ENCODE measurements around the gene ELK4. TPM values are rescaled to one million over a fixed set of nuclear protein-coding genes. Genes with fewer than 3 reads are reported as not detected.

ELK4 gene
- total RNA-seq, 2 donors from 2014 or later: 72.8 to 86.8 TPM

DNA sequence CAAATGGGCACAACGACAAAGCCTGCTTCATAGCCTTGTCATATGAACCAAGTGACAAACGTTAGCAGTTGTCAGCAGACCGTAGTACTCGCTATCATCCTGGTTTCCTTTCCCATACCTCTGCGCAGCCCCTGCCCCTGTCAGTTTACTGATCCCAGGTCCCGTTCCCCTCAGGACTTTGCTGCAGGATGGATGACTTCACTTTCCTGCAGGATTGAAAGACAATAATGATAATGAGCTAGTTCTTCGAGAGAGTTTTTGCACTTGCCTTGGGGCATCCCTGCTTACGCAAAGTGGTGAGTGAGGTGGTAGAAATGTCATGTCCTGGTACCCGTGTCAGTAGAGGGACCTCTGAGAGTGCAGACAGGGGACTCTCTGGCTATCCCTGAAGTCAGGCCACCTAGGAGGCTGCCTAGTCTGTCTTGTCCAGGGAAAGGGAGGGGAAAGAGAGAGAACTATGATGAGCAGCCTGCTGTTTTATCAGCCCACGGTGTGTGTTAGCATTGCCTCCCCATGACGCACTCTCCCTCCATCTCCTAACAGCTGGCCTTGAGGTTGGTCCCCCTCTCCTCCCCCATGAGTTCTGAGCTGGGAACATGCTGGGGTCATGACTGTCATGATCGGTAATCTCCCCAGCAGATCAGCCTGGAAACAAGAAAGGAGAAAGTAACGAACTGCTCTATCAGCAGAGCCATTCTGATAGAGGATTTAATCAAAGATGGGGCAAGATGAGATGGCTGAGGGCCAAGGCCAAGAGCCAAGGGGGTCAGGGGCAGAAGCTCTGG, 53.7 kb downstream of the ELK4 start:
- DNase-seq (no peak), ATAC-seq (replicated peaks in 1 of 2) (no peak)
- Mint-ChIP-seq H3K27ac (no peak overlapping the region), H3K4me1 (ENCODE audit: low read depth) (peaks cover 9% of the 10 kb centered on the region), H3K4me3 (no peak overlapping the region), H3K27me3 (ENCODE audit: low read depth) (peaks cover 9% of the 10 kb centered on the region), H3K36me3 (ENCODE audit: insufficient read depth in 2 of 2) (no peaks in the 10 kb centered on the region), H3K9me3 (no peaks in the 10 kb centered on the region)

DNA sequence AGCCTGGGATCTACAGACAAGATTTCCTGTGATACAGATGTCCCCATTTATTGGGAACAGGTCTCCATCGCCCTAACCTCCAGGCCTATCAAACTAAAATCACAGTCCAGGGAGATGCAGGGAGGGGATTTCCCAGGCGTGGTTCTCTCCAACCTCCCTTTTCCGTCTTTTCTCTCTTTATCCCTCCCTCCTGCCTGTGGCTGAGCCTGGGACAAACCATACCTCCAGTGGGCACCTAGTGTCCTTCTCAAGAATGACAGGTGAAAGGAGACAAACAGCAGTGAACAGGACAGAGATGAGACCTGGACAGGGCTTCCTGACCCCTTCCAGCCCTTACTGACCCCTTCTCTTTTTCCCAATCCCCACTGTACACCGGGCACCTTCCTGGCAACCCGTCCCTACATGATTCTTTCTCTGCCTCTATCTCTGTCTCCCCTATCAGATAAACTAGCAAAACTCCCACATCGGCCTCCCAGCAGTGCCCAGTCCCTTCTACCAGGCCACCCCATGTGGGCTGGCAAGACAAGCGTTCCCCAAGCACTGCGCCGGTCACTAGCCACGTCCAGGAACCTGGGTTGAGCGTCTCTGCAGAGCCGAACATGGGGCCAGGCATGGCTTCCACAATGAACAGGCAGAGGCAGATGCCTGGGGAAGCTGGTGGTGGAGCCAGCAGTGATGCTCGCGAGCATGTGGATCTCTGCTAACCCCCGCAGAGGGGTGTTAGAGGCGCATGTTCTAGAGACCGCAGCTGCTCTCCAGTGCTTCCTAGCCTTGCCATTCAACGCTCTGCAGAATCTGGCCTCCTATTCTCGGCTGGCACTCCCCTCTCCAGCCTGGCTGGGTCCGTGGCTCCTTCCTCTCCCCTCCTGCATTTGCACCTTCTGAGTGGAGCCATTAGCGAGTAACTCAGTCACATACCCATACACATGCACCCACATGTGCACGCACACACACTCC, 54.7 kb downstream of the ELK4 start:
- Mint-ChIP-seq H3K4me3 (no peak overlapping the region), H3K9me3 (no peaks in the 10 kb centered on the region), H3K27me3 (ENCODE audit: low read depth) (peaks cover 9% of the 10 kb centered on the region), H3K27ac (no peak overlapping the region), H3K4me1 (ENCODE audit: low read depth) (no peaks in the 10 kb centered on the region), H3K36me3 (ENCODE audit: insufficient read depth in 2 of 2) (no peaks in the 10 kb centered on the region)
- DNase-seq (no peak), ATAC-seq (replicated peaks in 1 of 2) (no peak)

DNA sequence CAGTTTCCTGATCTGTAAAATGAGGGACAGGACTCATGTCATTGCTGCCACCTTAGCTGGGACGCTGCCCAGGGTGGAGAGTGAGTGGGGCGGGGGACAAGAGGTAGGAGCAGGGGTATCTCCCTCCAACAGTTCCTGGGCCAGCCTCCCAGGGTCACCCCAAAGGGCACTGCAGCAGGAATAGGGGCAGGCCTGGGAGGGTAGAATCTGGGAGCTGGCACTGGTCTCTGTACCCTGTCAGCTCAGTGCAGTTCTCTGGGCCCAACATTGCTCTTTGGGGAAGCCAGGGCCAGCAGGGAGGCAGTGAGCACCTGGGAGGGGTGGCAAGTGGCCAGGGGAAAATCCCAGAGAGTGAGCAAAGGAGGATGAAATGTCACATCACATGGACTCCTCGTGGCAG, 55.8 kb downstream of the ELK4 start:
- DNase-seq (no peak), ATAC-seq (replicated peaks in 1 of 2) (no peak)
- no peaks in the 10 kb centered on the region for H3K4me1 Mint-ChIP-seq (ENCODE audit: low read depth)
- H3K4me3 Mint-ChIP-seq: no peak overlapping the region
- no peak overlapping the region for H3K27ac Mint-ChIP-seq
- H3K27me3 Mint-ChIP-seq (ENCODE audit: low read depth): peaks cover 9% of the 10 kb centered on the region
- H3K36me3 Mint-ChIP-seq (ENCODE audit: insufficient read depth in 2 of 2): no peaks in the 10 kb centered on the region
- no peaks in the 10 kb centered on the region for H3K9me3 Mint-ChIP-seq

DNA sequence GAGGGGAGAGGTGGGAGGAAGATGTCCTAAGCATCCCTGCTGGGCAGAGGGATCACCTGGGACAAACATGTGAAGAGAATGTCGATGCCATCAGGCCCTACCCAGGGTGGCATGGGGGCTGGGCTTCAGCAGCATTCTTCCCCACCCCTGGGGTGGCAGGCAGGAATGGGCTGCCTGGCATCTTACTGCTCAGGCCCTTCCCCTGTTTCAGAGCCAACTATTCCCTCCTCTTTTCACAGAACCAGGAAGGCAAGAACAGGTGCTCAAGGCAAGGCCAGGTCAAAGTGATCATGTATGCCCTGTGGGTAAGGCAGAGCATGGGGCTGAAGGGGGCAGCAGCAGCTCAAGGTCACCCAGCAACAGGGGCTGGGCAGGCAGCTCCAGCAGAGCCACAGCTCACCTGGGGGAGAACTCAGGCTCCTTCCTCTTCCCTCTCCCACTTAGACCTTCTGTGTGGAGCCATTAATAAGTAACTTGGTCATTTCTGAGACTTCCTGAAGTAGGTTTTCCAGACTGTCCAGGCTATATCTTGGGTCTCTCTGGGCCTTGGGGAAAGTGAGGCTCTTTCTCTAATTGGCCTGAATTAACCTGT, 56.4 kb downstream of the ELK4 start:
- Mint-ChIP-seq H3K27me3 (ENCODE audit: low read depth) (peaks cover 12% of the 10 kb centered on the region), H3K36me3 (ENCODE audit: insufficient read depth in 2 of 2) (no peaks in the 10 kb centered on the region), H3K27ac (no peak overlapping the region), H3K9me3 (no peaks in the 10 kb centered on the region), H3K4me3 (no peak overlapping the region), H3K4me1 (ENCODE audit: low read depth) (no peaks in the 10 kb centered on the region)
- ATAC-seq (replicated peaks in 1 of 2): no peak
- DNase-seq: no peak

DNA sequence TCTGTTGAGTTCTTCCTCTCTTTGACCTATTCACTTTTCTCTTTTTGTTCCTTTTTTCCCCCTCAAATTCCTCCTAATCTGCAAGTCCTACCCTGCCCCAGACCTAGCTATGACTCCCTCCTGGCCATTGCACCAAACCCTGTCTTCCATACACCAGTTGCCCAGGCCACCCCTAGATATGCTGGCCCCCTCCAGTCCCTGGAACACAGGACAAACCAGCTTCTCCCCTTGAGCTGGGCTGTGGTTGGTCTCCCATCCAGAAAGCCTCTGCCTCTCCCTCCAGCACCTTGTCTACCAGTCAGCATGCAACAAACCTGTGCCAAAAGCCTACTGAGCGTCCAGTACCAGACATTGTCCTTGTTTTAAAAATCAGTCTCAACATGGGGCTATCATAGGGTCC, 59.4 kb downstream of the ELK4 start:
- Mint-ChIP-seq H3K4me3 (no peak overlapping the region), H3K36me3 (ENCODE audit: insufficient read depth in 2 of 2) (no peaks in the 10 kb centered on the region), H3K9me3 (no peaks in the 10 kb centered on the region), H3K4me1 (ENCODE audit: low read depth) (no peaks in the 10 kb centered on the region), H3K27ac (no peak overlapping the region), H3K27me3 (ENCODE audit: low read depth) (peaks cover 30% of the 10 kb centered on the region)
- no peak for DNase-seq
- ATAC-seq (replicated peaks in 1 of 2): no peak

DNA sequence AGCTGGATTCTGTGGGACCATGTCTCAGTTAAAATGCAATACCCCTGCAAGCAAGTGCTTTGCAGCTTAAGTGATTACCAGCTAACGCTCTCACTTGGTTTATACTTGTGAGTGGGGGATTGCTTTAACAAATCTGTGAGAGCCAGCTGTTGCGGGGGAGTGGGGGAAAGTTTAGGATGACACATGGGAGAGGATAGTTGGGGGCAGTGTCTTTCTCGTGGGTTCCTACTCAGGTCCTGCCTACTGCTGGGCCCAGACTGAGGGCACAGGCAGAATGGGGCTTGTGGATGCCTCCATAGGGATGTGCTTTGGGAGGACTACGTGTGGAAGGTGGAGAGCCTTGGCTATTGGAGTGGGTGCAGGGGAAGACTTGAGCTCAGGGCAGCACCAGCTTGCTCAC, 60.1 kb downstream of the ELK4 start:
- H3K4me3 Mint-ChIP-seq: no peak overlapping the region
- no peak overlapping the region for H3K27ac Mint-ChIP-seq
- no peaks in the 10 kb centered on the region for H3K9me3 Mint-ChIP-seq
- no peaks in the 10 kb centered on the region for H3K4me1 Mint-ChIP-seq (ENCODE audit: low read depth)
- peaks cover 33% of the 10 kb centered on the region for H3K27me3 Mint-ChIP-seq (ENCODE audit: low read depth)
- H3K36me3 Mint-ChIP-seq (ENCODE audit: insufficient read depth in 2 of 2): no peaks in the 10 kb centered on the region
- ATAC-seq (replicated peaks in 1 of 2) (no peak), DNase-seq (no peak)

DNA sequence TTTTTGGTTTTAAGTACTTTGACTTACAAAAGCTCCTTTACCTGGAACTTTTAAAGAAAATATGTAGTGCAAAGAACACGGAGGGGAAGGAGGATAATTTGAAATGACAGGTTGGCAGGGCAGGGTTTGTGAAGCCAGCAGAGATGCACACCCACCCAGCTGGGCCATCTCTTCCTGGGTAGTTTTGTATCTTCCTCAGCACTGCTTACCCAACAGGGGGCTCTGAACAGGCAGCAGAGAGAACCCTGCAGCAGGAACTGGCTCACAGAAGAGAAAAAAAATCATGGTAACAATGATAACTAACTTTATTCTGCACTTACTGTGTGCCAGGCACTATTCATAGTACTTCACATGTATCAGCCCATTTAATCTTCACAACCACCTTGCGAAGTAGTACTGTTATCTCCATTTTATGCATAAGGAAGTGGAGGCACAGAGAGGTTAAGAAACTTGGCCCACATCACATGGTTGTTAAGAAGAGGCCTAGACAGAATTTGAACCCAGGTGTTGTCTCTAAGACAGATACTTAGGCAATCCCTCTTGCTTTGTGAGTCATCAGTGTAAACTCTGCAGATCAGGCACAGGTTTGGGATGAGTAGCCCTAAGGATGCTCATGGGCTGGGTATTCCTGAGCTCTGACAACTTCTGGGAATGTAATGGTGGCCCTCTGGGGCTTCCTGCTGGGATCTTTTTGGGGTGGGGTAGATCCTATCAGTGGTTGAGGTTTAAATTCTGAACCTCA, 60.8 kb downstream of the ELK4 start:
- Mint-ChIP-seq H3K9me3 (no peaks in the 10 kb centered on the region), H3K36me3 (ENCODE audit: insufficient read depth in 2 of 2) (no peaks in the 10 kb centered on the region), H3K27me3 (ENCODE audit: low read depth) (peaks cover 33% of the 10 kb centered on the region), H3K27ac (no peak overlapping the region), H3K4me3 (no peak overlapping the region), H3K4me1 (ENCODE audit: low read depth) (no peaks in the 10 kb centered on the region)
- ATAC-seq (replicated peaks in 1 of 2) (peak in 1 of 2 donors; percentile 37), DNase-seq (no peak)

DNA sequence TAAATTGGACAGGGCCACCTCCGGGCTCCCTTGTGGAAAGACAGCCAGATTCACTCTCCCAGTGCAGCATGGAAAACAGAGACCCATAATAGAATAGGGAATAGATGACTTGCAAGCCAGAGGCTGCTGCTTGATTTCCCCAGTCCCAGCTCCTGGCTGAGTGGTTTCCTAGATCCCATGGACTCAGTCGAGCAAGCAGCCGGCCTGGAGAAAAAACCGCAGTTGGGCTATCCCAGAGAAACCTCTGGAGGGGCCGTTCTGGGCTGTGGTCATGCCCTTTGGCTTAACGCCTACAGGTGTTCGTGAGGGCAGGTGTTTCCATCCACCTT, 61.7 kb downstream of the ELK4 start:
- Mint-ChIP-seq H3K27ac (no peak overlapping the region), H3K27me3 (ENCODE audit: low read depth) (peaks cover 33% of the 10 kb centered on the region), H3K9me3 (no peaks in the 10 kb centered on the region), H3K4me3 (peak overlapping the region in 1 of 2 donors; percentile 26), H3K36me3 (ENCODE audit: insufficient read depth in 2 of 2) (no peaks in the 10 kb centered on the region), H3K4me1 (ENCODE audit: low read depth) (no peaks in the 10 kb centered on the region)
- DNase-seq (no peak), ATAC-seq (replicated peaks in 1 of 2) (no peak)

DNA sequence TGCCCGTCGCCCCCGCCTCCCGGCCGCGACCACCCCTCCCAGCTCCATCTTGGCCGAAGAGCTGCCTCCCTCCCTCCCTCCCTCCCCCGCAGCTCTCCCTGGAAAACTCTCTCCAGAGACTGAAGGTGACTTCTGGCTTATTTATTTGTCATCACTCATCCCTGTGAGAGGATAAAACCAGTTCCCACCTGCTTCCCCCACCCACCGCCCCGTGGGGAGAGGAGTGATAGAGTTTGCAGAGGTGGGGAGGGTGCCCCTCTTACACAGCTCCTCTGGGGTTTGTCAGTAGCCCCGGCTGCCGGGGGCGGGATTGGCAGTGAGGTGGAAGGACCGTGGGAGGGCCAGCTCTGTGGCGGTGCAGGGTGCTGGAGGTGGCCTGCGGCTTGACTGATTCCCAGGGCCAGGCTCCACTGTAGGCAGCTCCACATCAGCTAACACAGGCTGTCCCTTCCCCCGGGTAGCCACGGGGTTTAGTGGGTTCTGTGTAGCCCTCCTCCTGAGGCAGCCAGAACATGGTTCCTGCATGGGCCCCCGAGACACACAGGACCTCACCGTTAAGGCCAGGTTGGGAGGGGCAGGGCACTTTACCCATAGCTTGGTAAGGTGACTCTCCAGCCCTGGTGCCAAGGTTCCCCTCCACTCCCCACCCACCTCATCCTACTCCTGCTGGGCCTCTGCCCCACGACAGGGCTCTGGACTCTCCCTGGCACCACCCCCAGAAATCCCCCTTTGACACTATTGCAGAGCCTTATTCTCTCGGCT, 62.2 kb downstream of the ELK4 start:
- DNase-seq: no peak
- Mint-ChIP-seq H3K9me3 (no peaks in the 10 kb centered on the region), H3K36me3 (ENCODE audit: insufficient read depth in 2 of 2) (no peaks in the 10 kb centered on the region), H3K27me3 (ENCODE audit: low read depth) (peaks cover 33% of the 10 kb centered on the region), H3K4me3 (peak overlapping the region in 1 of 2 donors; percentile 60), H3K27ac (no peak overlapping the region), H3K4me1 (ENCODE audit: low read depth) (no peaks in the 10 kb centered on the region)
- peak in 1 of 2 donors; percentile 8 for ATAC-seq (replicated peaks in 1 of 2)

DNA sequence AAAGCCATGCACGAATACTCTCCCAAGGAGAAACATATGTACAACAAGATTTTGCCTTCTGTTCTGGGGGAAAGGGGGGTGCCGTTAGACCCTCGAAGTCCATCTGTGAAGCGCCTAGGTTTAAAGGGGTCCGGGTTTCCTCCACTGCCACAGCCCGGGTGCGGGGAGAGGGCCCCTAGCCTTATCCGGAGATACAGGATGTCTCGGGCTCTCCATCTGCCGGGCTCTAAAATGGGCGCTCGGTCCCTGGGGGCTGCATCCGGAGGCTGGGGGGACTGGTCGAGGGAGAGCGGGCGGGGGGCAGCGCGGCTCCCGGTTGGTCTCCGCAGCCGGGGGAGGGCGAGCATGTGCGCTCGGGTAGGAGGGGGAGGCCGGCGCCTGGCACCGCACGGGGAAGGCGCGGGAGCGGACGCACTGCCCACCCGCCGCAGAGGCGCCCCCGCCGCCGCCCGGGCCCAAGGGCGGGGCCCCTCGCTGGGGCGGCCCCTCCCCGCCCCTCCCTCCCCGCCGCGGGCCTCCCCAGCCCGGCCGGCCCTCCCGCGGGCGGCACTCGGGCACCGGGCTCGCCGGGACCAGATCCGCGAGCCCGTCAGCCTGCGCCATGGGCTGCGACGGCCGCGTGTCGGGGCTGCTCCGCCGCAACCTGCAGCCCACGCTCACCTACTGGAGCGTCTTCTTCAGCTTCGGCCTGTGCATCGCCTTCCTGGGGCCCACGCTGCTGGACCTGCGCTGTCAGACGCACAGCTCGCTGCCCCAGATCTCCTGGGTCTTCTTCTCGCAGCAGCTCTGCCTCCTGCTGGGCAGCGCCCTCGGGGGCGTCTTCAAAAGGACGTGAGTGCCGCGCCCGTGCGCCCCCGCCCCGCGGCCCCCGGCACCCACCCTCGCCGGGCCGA, 63.1 kb downstream of the ELK4 start:
- ATAC-seq (replicated peaks in 1 of 2) (peak; percentile 64 to 69), DNase-seq (peak in 1 of 2 donors; percentile 19)
- no peaks in the 10 kb centered on the region for H3K4me1 Mint-ChIP-seq (ENCODE audit: low read depth)
- H3K4me3 Mint-ChIP-seq: peak overlapping the region; percentile 53 to 76
- H3K27me3 Mint-ChIP-seq (ENCODE audit: low read depth): peaks cover 40% of the 10 kb centered on the region
- no peaks in the 10 kb centered on the region for H3K9me3 Mint-ChIP-seq
- no peaks in the 10 kb centered on the region for H3K36me3 Mint-ChIP-seq (ENCODE audit: insufficient read depth in 2 of 2)
- H3K27ac Mint-ChIP-seq: no peak overlapping the region

DNA sequence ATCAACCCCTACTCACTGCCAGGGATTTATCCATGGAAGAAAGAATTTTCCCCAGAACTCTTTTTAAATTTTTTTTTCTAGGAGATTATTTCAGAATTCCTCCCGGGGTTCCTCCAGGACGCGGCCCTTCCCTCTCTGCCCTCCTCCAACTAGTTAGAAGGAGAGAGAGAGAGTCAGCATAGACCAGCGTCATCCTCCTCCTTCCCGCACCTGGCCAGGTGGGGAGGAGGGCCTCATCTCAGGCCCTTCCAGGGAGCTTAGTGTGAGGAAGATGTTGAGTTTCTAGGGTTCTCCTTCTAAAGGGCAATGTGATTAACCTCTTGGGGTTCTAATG, 63.7 kb downstream of the ELK4 start:
- Mint-ChIP-seq H3K4me1 (ENCODE audit: low read depth) (no peaks in the 10 kb centered on the region), H3K4me3 (peak overlapping the region; percentile 30 to 49), H3K36me3 (ENCODE audit: insufficient read depth in 2 of 2) (no peaks in the 10 kb centered on the region), H3K27ac (no peak overlapping the region), H3K27me3 (ENCODE audit: low read depth) (peaks cover 40% of the 10 kb centered on the region), H3K9me3 (no peaks in the 10 kb centered on the region)
- DNase-seq (no peak), ATAC-seq (replicated peaks in 1 of 2) (no peak)

DNA sequence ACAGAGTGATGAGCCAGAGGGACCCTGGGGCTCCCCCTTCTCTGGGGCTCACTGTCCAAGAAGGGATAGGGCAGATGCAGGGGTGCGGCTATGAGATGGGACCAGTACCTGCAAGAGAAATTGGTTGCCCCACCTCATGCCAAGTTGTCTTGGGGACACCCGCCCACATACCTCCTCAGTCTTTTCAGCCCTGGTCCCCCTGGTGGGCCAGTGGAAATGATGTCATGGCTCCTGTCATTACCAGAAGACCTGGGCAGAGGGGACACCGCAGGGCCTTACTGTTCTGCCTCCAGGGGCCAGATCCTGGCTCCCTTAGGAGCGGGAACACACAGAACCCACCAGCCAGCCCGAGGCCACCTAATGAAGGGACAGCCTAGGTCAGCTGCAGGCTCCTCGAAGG, 64.1 kb downstream of the ELK4 start:
- Mint-ChIP-seq H3K9me3 (no peaks in the 10 kb centered on the region), H3K27ac (no peak overlapping the region), H3K27me3 (ENCODE audit: low read depth) (peaks cover 40% of the 10 kb centered on the region), H3K36me3 (ENCODE audit: insufficient read depth in 2 of 2) (no peaks in the 10 kb centered on the region), H3K4me3 (no peak overlapping the region), H3K4me1 (ENCODE audit: low read depth) (no peaks in the 10 kb centered on the region)
- ATAC-seq (replicated peaks in 1 of 2): no peak
- no peak for DNase-seq

Data from activated T-cell treated with anti-CD3 and anti-CD28 coated beads, Interleukin-2, amount 50 U/mL, for 72 hours (primary cell).